Astrocyte (in vitro differentiated cells and primary cell): ENCODE results near the gene NOS1AP.

Experiments
- EZH2 ChIP-seq: IDR thresholded peaks from 2 replicates; pipeline ENCODE4 v1.6.1; 2012; ENCODE audit warnings: mild to moderate bottlenecking, low read length, inconsistent platforms; ENCODE audit not compliant: insufficient read depth
- TF ChIP-seq, protein P1 (sequence below): IDR thresholded peaks from 2 replicates; pipeline ENCODE4 v1.5.1; 2011; ENCODE audit warnings: low read depth, mild to moderate bottlenecking, inconsistent platforms, low read length, moderate library complexity; ENCODE audit not compliant: insufficient read depth

DNA sequence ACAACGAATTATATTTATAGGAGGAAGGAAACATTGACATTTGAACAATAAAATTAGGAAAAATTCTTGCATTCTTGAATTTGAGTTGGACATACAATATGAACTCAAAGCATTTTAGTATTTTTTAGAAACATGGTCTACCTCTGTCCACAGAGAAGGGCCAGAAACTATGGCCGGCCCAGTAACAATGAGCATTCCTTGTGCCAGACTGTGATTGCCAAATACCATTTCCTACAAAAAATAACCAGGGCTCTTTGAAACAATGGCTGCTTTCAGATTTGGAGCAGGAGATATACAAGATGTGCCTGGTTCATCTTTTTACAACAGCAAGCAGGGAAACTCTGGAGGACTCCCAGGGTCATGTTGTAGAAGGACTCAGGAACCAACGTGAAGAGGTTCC, 38.4 kb downstream of the NOS1AP start:
- TF ChIP-seq, protein P1, sequence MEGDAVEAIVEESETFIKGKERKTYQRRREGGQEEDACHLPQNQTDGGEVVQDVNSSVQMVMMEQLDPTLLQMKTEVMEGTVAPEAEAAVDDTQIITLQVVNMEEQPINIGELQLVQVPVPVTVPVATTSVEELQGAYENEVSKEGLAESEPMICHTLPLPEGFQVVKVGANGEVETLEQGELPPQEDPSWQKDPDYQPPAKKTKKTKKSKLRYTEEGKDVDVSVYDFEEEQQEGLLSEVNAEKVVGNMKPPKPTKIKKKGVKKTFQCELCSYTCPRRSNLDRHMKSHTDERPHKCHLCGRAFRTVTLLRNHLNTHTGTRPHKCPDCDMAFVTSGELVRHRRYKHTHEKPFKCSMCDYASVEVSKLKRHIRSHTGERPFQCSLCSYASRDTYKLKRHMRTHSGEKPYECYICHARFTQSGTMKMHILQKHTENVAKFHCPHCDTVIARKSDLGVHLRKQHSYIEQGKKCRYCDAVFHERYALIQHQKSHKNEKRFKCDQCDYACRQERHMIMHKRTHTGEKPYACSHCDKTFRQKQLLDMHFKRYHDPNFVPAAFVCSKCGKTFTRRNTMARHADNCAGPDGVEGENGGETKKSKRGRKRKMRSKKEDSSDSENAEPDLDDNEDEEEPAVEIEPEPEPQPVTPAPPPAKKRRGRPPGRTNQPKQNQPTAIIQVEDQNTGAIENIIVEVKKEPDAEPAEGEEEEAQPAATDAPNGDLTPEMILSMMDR, result no peak
- no peak for TF ChIP-seq EZH2
